SU-DHL-6 (cell line): Measurements from ENCODE around the gene RPL39L.

Source experiments
- H2AFZ ChIP-seq: fragments of 200-600 bp; sonication (generic); 2 replicates; pipeline ENCODE4 v1.6.1; 2014; ENCODE audit warnings: low read depth, mild to moderate bottlenecking, moderate library complexity, mixed read lengths, antibody characterized with exemption, low read length; ENCODE audit not compliant: severe bottlenecking
- H3F3A ChIP-seq: fragments of 200-600 bp; shearing (Covaris generic); 2 replicates; pipeline ENCODE4 v1.6.0; 2016; ENCODE audit warnings: antibody characterized with exemption, mild to moderate bottlenecking; ENCODE audit not compliant: insufficient read depth
- H3K27ac ChIP-seq: fragments of 200-600 bp; sonication (generic); 2 replicates; pipeline ENCODE4 v1.5.1; 2016; ENCODE audit warnings: low read depth, mild to moderate bottlenecking, low read length, moderate library complexity, mixed read lengths
- H3K27me3 ChIP-seq: fragments of 200-600 bp; sonication (generic), shearing (Covaris generic); 2 replicates; pipeline ENCODE4 v1.6.0; 2014; ENCODE audit warnings: mild to moderate bottlenecking, low read length
- H3K36me3 ChIP-seq: fragments of 200-600 bp; sonication (generic); 2 replicates; pipeline ENCODE4 v1.6.1; 2014; ENCODE audit warnings: mild to moderate bottlenecking, low read length, mixed read lengths
- H3K4me2 ChIP-seq: fragments of 300-600, 200-600 bp; shearing (Covaris generic), sonication (generic); 2 replicates; pipeline ENCODE4 v1.6.0; 2014; ENCODE audit warnings: low read length, low read depth, mild to moderate bottlenecking; ENCODE audit not compliant: poor library complexity, severe bottlenecking
- H3K4me3 ChIP-seq: fragments of 200-600 bp; sonication (generic); 2 replicates; pipeline ENCODE4 v1.5.1; 2014; ENCODE audit warnings: antibody characterized with exemption, low read length, mild to moderate bottlenecking, mixed read lengths; ENCODE audit not compliant: insufficient read depth, poor library complexity, severe bottlenecking
- H3K79me2 ChIP-seq: fragments of 200-600 bp; sonication (generic); 2 replicates; pipeline ENCODE4 v1.6.1; 2014; ENCODE audit warnings: mild to moderate bottlenecking, low read length, moderate library complexity; ENCODE audit not compliant: insufficient read depth
- H3K9ac ChIP-seq: fragments of 200-600 bp; sonication (generic); 2 replicates; pipeline ENCODE4 v1.7.0; 2014; ENCODE audit warnings: mild to moderate bottlenecking, low read length
- H3K9me2 ChIP-seq: fragments of 200-600 bp; sonication (generic); replicated peaks from 2 replicates; pipeline ENCODE4 v1.6.1; 2014; ENCODE audit warnings: low read length; ENCODE audit not compliant: insufficient read depth
- H3K9me3 ChIP-seq: fragments of 200-600 bp; sonication (generic); 2 replicates; pipeline ENCODE4 v1.6.1; 2014; ENCODE audit warnings: low read length, mixed read lengths; ENCODE audit not compliant: insufficient read depth
- H4K20me1 ChIP-seq: fragments of 200-600 bp; sonication (generic); 2 replicates; pipeline ENCODE4 v1.6.1; 2014; ENCODE audit warnings: low read depth, mild to moderate bottlenecking, antibody characterized with exemption, low read length, moderate library complexity, mixed read lengths
- CTCF ChIP-seq: fragments of 200-600 bp; sonication (generic); IDR thresholded peaks from one replicate; pipeline ENCODE4 v1.5.1; 2017; ENCODE audit warnings: antibody characterized with exemption, mild to moderate bottlenecking, low read length, moderate library complexity; ENCODE audit not compliant: insufficient read depth, poor library complexity, severe bottlenecking
- EZH2phosphoT487 ChIP-seq: fragments of 200-600 bp; sonication (generic), shearing (Covaris generic); conservative IDR thresholded peaks from 2 replicates; pipeline ENCODE4 v1.6.1; 2018; ENCODE audit warnings: mild to moderate bottlenecking, antibody characterized with exemption, low read length, moderate library complexity, mixed read lengths

The RPL39L gene

DNA sequence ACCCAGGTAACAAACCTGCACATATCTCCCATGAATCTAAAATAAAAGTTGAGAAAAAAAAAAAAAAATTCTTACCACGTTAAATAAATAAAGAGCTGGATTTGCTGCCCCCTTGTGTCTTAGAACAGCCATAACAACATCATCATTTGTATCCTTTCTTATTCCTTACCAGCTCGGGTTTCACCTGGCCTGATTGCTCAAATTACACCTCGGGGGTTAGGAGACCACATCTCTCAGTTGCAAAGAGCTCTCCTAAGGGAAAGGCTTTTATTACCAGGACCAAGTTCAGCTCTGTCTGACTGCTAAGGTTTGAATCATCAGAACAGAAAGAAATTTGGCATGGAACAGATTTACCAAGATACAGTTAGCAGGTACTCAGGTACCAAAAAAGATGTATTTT lies 25.8 kb upstream of the RPL39L start:
- Histone ChIP-seq H3K4me3 (no peak overlapping the region), H3K9ac (no peak overlapping the region), H3K4me2 (no peak overlapping the region), H3K27me3 (no peaks in the 10 kb centered on the region), H3K36me3 (no peaks in the 10 kb centered on the region), H4K20me1 (no peaks in the 10 kb centered on the region), H3K9me3 (no peaks in the 10 kb centered on the region), H3K9me2 (no peaks in the 10 kb centered on the region), H3K27ac (no peak overlapping the region), H2AFZ (no peak overlapping the region), H3K79me2 (no peaks in the 10 kb centered on the region), H3F3A (no peaks in the 10 kb centered on the region)
- TF ChIP-seq CTCF = peak; percentile 64
- no peak for TF ChIP-seq EZH2phosphoT487

DNA sequence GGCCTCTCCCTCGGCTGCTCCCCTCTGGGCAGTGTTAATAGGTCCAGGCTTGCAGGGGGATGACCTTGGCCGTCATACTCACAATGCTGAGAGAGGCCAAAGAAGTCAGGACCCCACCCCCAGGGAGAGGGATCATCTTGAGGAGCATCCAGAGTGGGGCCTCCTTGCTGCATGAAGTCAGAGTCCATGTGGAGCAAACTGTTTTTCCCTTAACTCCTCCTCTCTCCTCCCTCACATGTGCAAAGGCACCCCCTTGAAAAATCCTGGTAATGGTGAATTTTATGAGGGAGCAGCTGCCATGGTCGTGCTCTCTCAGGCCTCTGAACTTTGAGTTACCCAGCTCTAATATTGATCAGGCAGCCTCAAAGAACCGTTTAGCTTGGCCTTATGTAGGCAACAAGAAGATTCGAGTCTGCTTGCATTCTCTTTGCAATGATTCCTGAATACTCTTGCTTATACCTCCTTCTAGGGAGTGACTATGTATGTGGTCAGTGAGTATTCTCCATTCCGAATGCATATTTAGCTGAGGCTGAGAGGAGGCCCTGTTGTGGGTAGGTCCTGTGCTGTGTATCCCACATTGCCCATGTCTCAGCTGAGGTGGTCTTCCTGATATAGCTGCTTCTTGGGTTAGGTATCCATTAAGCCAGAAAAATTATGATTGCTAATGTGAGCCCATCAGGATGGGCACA lies 23.1 kb upstream of the RPL39L start:
- no peak for TF ChIP-seq CTCF
- TF ChIP-seq EZH2phosphoT487 = no peak
- H3K4me2 ChIP-seq = no peak overlapping the region
- no peaks in the 10 kb centered on the region for H3K9me2 ChIP-seq

DNA sequence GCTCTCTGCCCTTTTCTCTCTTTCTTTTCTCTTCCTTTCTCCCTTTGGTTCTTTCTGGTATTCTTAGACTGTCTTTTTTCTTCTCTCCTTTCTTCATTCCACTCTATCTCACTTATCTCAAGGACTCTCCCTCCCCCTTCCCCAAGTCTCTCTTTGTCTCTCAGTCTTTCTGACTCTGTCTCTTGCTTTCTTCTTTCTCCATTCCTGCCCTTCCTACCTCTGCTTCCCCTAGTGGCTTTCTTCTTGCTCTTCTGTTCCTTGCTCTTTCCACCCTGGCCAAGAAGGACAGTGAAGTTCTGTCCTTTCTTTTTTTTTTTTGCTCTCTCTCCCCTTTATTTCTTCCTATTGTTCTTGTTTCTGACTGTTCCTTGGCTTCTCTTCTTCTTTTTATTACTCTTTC lies 22.3 kb upstream of the RPL39L start:
- TF ChIP-seq CTCF (no peak), EZH2phosphoT487 (no peak)
- no peak overlapping the region for H3K4me3 ChIP-seq
- H3K79me2 ChIP-seq = no peaks in the 10 kb centered on the region
- H3K4me2 ChIP-seq = no peak overlapping the region
- H3K36me3 ChIP-seq = no peaks in the 10 kb centered on the region
- no peak overlapping the region for H3K27ac ChIP-seq
- no peaks in the 10 kb centered on the region for H3K27me3 ChIP-seq
- no peaks in the 10 kb centered on the region for H3K9me3 ChIP-seq
- H3K9me2 ChIP-seq = no peaks in the 10 kb centered on the region
- H3F3A ChIP-seq = no peaks in the 10 kb centered on the region
- H3K9ac ChIP-seq = no peak overlapping the region
- H2AFZ ChIP-seq = no peak overlapping the region
- H4K20me1 ChIP-seq = no peaks in the 10 kb centered on the region

More for the DNA sequence above, 23.1 kb upstream of the RPL39L start:
- Histone ChIP-seq H4K20me1 (no peaks in the 10 kb centered on the region), H3K36me3 (no peaks in the 10 kb centered on the region), H3K4me3 (no peak overlapping the region), H2AFZ (no peak overlapping the region), H3K79me2 (no peaks in the 10 kb centered on the region), H3K27ac (no peak overlapping the region), H3K9me3 (no peaks in the 10 kb centered on the region), H3F3A (no peaks in the 10 kb centered on the region), H3K27me3 (no peaks in the 10 kb centered on the region), H3K9ac (no peak overlapping the region)
